Measurements from ENCODE around the gene SCAMP3. TPM values are rescaled to one million over a fixed set of nuclear protein-coding genes. Genes with fewer than 3 reads are reported as not detected.

SCAMP3 gene
- total and polyA plus RNA-seq, 4 donors = 14.9 to 47.0 (median 31.7) TPM

DNA sequence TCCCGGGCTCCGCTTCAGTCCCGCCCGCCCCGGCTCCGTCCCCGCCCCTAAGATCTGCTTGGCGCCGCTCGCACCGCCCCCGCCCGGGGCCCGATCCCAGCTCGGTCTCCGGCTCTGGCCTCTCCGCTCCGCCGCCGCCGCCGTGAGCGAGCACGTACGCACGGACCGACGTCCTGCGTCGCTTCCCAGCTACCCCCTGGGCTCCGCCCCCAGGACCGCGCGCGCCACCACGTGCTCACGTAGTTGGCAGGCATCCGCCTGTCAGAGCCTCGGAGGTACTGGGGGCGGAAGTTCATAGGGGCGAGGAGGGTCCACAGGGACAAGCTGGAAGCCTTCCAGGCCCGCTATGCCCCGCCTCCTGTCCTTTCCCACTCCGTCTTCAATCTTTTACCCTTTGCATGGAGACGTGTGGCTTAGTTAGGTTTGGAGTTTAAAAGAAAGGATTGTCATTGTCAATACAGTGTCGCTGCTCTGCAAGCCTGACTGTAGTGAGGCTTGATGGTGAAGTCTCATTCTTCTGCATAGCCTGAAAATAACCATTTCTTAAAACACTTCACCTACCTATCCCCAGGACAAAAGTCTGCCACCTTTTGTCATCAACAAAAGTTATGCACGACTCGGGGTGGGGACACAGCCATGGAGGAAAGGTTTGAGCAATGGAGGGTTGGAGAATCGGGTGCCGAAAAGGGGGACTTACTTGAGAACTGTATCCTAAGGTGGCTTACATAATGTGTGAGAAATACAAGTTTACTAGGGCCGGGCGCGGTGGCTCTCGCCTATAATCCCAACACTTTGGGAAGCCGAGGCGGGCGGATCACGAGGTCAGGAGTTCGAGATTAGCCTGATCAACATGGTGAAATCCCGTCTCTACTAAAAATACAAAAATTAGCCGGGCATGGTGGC is 11.4 kb upstream of the SCAMP3 start, which contains the start of gene CLK2:
CLK2 (minus strand) TSS at position 162 of the 903 bp plus-strand sequence. CDS start 2,527 bp downstream, outside the sequence.
- peak within 1 kb of the TSS; percentile 80 to 92 for H3K27ac ChIP-seq (ENCODE audit: low read depth in 1 of 2, low read length in 2 of 2)
- peaks cover 8 to 37% (median 28%) of the 10 kb centered on the region in 4 donors for H3K4me1 ChIP-seq (ENCODE audit: control insufficient read depth in 4 of 4, insufficient read depth in 4 of 4, low read length in 3 of 4)
- peak; percentile 94 for DNase-seq (ENCODE audit: low spot score)
- no peaks in the 10 kb centered on the region for H3K27me3 ChIP-seq (ENCODE audit: control insufficient read depth in 4 of 4, insufficient read depth in 4 of 4, low read length in 3 of 4)
- H3K36me3 ChIP-seq (ENCODE audit: control insufficient read depth in 4 of 4, insufficient read depth in 3 of 4, low read depth in 1 of 4, low read length in 3 of 4) = peaks cover 10 to 18% (median 17%) of the 10 kb centered on the region in 4 donors
- peak within 1 kb of the TSS; percentile 89 to 97 (median 90) for H3K4me3 ChIP-seq (ENCODE audit: low read depth in 1 of 3, low read length in 3 of 3)
- peak within 1 kb of the TSS; percentile 56 to 77 for H3K9ac ChIP-seq (ENCODE audit: low read depth in 1 of 2, low read length in 2 of 2)
- TF ChIP-seq SP1 (IDR thresholded peaks at IDR 0.05) (peak; percentile 82), YY1 (IDR thresholded peaks at IDR 0.05) (peak; percentile 26), RXRA (IDR thresholded peaks at IDR 0.05) (peak; percentile 74 to 85), EGR1 (IDR thresholded peaks at IDR 0.05; ENCODE audit: low read depth in 2 of 2) (peak in 1 of 2 donors; percentile 88), HNF4G (IDR thresholded peaks at IDR 0.05) (no peak), TAF1 (conservative IDR thresholded peaks at IDR 0.05) (no peak), RAD21 (IDR thresholded peaks at IDR 0.05) (peak; percentile 22 to 49), NR2F2 (IDR thresholded peaks at IDR 0.05) (peak; percentile 78), GABPA (IDR thresholded peaks at IDR 0.05 in 1 of 2, conservative IDR thresholded peaks at IDR 0.05 in 1 of 2) (peak in 1 of 2 donors; percentile 77), HNF4A (conservative IDR thresholded peaks at IDR 0.05) (peak; percentile 66 to 73), FOXA2 (IDR thresholded peaks at IDR 0.05) (no peak), JUND (IDR thresholded peaks at IDR 0.05) (no peak), FOXA1 (IDR thresholded peaks at IDR 0.05) (peak; percentile 4)
- TF ChIP-seq, protein P1, sequence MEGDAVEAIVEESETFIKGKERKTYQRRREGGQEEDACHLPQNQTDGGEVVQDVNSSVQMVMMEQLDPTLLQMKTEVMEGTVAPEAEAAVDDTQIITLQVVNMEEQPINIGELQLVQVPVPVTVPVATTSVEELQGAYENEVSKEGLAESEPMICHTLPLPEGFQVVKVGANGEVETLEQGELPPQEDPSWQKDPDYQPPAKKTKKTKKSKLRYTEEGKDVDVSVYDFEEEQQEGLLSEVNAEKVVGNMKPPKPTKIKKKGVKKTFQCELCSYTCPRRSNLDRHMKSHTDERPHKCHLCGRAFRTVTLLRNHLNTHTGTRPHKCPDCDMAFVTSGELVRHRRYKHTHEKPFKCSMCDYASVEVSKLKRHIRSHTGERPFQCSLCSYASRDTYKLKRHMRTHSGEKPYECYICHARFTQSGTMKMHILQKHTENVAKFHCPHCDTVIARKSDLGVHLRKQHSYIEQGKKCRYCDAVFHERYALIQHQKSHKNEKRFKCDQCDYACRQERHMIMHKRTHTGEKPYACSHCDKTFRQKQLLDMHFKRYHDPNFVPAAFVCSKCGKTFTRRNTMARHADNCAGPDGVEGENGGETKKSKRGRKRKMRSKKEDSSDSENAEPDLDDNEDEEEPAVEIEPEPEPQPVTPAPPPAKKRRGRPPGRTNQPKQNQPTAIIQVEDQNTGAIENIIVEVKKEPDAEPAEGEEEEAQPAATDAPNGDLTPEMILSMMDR (IDR thresholded peaks at IDR 0.05; ENCODE audit: low read depth, low read length, missing input control) = no peak
- TF ChIP-seq, protein P2, sequence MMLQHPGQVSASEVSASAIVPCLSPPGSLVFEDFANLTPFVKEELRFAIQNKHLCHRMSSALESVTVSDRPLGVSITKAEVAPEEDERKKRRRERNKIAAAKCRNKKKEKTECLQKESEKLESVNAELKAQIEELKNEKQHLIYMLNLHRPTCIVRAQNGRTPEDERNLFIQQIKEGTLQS (IDR thresholded peaks at IDR 0.05) = no peak
- TF ChIP-seq, protein P3, sequence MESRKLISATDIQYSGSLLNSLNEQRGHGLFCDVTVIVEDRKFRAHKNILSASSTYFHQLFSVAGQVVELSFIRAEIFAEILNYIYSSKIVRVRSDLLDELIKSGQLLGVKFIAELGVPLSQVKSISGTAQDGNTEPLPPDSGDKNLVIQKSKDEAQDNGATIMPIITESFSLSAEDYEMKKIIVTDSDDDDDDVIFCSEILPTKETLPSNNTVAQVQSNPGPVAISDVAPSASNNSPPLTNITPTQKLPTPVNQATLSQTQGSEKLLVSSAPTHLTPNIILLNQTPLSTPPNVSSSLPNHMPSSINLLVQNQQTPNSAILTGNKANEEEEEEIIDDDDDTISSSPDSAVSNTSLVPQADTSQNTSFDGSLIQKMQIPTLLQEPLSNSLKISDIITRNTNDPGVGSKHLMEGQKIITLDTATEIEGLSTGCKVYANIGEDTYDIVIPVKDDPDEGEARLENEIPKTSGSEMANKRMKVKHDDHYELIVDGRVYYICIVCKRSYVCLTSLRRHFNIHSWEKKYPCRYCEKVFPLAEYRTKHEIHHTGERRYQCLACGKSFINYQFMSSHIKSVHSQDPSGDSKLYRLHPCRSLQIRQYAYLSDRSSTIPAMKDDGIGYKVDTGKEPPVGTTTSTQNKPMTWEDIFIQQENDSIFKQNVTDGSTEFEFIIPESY (IDR thresholded peaks at IDR 0.05) = peak; percentile 38
- TF ChIP-seq, protein P4, sequence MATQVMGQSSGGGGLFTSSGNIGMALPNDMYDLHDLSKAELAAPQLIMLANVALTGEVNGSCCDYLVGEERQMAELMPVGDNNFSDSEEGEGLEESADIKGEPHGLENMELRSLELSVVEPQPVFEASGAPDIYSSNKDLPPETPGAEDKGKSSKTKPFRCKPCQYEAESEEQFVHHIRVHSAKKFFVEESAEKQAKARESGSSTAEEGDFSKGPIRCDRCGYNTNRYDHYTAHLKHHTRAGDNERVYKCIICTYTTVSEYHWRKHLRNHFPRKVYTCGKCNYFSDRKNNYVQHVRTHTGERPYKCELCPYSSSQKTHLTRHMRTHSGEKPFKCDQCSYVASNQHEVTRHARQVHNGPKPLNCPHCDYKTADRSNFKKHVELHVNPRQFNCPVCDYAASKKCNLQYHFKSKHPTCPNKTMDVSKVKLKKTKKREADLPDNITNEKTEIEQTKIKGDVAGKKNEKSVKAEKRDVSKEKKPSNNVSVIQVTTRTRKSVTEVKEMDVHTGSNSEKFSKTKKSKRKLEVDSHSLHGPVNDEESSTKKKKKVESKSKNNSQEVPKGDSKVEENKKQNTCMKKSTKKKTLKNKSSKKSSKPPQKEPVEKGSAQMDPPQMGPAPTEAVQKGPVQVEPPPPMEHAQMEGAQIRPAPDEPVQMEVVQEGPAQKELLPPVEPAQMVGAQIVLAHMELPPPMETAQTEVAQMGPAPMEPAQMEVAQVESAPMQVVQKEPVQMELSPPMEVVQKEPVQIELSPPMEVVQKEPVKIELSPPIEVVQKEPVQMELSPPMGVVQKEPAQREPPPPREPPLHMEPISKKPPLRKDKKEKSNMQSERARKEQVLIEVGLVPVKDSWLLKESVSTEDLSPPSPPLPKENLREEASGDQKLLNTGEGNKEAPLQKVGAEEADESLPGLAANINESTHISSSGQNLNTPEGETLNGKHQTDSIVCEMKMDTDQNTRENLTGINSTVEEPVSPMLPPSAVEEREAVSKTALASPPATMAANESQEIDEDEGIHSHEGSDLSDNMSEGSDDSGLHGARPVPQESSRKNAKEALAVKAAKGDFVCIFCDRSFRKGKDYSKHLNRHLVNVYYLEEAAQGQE (IDR thresholded peaks at IDR 0.05) = peak; percentile 70
- TF ChIP-seq, protein P5, sequence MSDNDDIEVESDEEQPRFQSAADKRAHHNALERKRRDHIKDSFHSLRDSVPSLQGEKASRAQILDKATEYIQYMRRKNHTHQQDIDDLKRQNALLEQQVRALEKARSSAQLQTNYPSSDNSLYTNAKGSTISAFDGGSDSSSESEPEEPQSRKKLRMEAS (IDR thresholded peaks at IDR 0.05) = peak; percentile 81
- WGBS = 16% methylated on average over 61 of the region's 61 CpGs
- H3K9me3 ChIP-seq (ENCODE audit: control insufficient read depth in 4 of 4, low read length in 3 of 4) = no peaks in the 10 kb centered on the region
